Neural progenitor cell (in vitro differentiated cells): ENCODE data around the gene P2RY11.

Experiments used
- EZH2 ChIP-seq: fragments of 200-600 bp; sonication (generic); IDR thresholded peaks from 2 replicates; pipeline ENCODE4 v1.6.1; 2017; ENCODE audit warnings: antibody characterized with exemption, mild to moderate bottlenecking, moderate library complexity
- TF ChIP-seq, protein P1 (sequence below): fragments of 200-600 bp; sonication (generic); IDR thresholded peaks from 2 replicates; pipeline ENCODE4 v1.5.1; 2017; ENCODE audit warnings: antibody characterized with exemption, mild to moderate bottlenecking

DNA sequence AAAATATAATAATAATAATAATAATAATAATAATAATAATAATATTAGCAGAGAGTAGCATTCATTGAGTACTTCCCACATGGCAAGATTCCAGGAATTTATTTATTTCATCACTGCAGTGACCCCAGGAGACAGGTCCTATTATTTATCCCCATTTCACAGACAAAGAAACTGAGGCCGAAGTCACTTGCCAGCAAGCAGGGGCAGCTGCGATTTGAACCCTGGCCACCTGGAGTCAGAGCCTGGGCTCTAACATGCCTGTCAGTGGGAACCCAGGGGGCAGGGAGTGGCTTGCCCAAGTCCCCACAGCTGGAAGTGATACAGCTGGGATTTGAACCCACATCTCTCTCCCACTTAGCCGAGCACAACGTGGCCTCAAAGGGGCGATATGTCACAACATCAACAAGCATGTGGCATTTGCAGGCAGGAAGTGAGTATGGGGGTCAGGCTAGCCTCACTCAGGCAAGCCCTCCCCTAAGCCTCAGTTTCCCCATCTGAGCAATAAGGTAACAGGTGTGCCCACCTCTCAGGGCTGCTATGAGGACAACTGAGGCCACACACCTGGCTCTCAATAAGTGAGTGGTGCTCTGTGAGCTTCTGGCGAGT lies 22.4 kb upstream of the P2RY11 start:
- TF ChIP-seq, protein P1, sequence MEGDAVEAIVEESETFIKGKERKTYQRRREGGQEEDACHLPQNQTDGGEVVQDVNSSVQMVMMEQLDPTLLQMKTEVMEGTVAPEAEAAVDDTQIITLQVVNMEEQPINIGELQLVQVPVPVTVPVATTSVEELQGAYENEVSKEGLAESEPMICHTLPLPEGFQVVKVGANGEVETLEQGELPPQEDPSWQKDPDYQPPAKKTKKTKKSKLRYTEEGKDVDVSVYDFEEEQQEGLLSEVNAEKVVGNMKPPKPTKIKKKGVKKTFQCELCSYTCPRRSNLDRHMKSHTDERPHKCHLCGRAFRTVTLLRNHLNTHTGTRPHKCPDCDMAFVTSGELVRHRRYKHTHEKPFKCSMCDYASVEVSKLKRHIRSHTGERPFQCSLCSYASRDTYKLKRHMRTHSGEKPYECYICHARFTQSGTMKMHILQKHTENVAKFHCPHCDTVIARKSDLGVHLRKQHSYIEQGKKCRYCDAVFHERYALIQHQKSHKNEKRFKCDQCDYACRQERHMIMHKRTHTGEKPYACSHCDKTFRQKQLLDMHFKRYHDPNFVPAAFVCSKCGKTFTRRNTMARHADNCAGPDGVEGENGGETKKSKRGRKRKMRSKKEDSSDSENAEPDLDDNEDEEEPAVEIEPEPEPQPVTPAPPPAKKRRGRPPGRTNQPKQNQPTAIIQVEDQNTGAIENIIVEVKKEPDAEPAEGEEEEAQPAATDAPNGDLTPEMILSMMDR, result no peak
- no peak for TF ChIP-seq EZH2
